HG03025 (cell line): ENCODE measurements around the gene MET.
"Not testable (repeated sequence)": the region's sequence is repeated elsewhere in the genome, so short reads cannot be mapped to it uniquely, and the experiment has no call there.

Experiments
- ATAC-seq: cut with Tn5 transposase; IDR thresholded peaks from one replicate; pipeline ENCODE4 v1.9.1; 2021; ENCODE audit warnings: mild to moderate bottlenecking, moderate library complexity; ENCODE audit not compliant: unreplicated experiment, low FRiP score

The MET gene

GRCh38 chr7:116671681-116672595 is at the start of gene MET:
Gene MET (plus strand): TSS chr7:116672196. CDS start chr7:116699085, 26,889 bp downstream.
- ATAC-seq: peak; percentile 95

GRCh38 chr7:116626886-116627285 is 45.1 kb upstream of the MET start:
- ATAC-seq: no peak

DNA sequence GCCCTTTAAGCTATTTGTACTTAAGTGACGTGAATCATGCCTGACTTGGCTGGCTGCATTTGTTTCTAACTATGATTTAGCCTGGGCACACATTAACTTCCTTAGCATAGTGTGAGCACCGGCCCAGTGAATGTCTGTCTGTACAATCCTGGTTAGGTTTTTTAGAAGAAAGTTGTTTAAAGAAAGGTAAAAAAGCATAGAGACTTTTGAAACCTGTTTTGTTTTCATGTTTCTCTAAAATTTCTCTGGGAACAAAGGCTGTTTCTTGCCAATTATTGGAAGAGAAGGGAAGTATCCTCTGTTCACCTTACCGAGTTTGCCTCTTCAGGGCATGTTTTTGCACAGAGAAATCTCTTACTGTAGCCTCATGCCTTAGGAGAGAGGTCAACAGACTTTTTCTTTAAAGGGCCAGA is 42.9 kb upstream of the MET start:
- ATAC-seq: no peak

- ATAC-seq: peak; percentile 98
Measured at GRCh38 chr7:116630357-116630756, 41.6 kb upstream of the MET start.

- peak; percentile 58 for ATAC-seq
Measured at GRCh38 chr7:116630932-116631671, 40.9 kb upstream of the MET start.

- no peak for ATAC-seq
Measured at GRCh38 chr7:116631676-116632075, 40.3 kb upstream of the MET start.

DNA sequence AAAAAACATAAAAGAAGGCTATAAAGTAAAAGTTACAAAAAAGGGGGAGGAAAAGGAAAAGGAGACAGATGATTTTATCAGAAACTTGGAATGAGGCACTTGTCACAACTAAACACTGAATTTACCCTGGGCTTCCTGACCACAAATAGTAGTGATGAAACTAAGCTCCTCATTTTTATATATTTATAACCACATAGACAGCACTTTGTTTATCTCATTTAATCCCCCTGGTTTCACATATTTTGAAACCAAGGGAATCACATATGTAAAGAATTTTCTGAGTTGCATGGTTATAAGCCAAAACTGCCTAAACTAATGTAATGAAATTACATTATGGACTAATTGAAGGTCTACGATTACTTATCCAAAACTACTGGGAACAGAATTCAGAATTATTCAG is 39.6 kb upstream of the MET start:
- ATAC-seq: no peak

DNA sequence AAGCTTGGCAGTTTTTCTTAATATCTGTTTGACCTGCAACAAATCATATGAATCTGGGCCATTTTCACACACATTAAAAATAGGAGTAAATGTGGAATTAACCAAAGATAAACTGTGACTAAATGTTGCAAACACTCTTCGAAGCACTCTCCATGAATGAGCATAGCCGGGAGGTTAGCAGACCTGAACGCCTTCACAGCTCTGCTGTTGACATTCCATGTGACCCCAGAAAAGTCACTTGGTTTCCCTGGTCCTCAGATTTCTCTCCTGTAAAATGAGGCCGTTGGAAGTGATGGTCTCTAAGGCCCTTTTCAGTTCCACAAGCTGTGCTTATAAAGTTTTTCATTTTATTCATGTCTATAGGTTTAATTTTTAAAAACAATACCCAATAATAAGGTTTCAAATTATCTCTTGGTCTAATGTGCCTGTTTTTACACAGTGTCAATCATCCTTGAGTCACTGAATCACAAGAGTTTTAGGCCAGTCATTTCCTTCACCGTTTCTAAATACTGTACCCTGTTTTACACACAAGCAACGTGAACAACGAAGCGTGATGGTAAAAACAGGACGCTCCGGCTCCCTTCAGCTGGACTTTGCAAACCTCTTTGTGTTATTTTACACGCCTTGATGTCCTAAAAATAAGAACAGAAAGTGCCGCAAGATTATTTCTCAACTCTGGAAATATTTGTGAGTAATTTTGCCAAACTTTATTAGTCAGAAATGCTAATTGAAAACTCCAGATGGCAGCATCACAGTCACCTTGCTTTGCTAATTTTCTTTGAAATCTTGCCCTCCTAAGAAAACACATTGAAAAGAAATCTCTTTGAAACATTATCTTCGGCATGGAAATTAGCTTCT is 38.6 kb upstream of the MET start:
- ATAC-seq: peak; percentile 26

DNA sequence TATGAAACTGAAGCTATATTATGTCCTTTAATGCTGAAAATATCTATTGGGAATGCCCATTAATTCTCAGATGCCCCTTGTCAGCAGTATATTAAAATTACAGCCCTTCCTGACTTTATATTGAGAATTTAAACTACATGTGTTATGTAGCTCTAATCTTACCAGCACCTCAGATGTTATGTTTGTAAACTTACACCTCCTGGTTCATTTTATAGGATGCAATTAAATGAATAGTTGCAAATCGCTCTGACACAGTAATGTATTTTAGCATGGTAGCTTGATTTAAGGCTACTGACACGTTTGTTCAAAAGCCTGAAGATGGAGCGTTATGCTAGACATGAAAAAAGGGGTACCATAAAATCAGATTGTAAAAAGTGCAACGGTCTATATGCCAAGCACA is 35.0 kb upstream of the MET start:
- no peak for ATAC-seq

DNA sequence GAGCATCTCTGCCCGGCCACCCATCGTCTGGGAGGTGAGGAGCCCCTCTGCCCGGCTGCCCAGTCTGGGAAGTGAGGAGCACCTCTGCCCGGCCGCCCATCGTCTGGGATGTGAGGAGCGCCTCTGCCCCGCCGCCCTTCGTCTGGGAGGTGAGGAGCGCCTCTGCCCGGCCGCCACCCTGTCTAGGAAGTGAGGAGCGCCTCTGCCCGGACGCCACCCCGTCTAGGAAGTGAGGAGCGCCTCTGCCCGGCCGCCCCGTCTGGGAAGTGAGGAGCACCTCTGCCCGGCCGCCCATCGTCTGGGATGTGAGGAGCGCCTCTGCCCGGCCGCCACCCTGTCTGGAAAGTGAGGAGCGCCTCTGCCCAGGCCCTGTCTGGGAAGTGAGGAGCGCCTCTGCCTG is 33.4 kb upstream of the MET start:
- ATAC-seq: not testable (repeated sequence)

GRCh38 chr7:116641551-116642153 is 30.3 kb upstream of the MET start:
- no peak for ATAC-seq

DNA sequence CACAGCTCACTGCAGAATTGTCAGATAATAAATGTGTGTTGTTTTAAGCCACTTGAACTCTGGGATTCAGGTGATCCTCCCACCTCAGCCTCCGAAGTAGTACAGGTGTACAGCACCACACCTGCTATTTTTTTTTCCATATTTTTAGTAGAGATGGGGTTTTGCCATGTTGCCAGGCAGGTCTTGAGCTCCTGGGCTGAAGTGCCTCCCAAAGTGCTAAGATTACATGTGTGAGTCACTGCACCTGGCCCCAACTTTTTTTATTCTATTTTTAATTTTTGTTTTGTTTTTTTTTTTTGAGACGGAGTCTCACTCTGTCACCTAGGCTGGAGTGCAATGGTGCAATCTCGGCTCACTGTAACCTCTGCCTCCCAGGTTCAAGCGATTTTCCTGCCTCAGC is 28.8 kb upstream of the MET start:
- ATAC-seq: not testable (repeated sequence)

DNA sequence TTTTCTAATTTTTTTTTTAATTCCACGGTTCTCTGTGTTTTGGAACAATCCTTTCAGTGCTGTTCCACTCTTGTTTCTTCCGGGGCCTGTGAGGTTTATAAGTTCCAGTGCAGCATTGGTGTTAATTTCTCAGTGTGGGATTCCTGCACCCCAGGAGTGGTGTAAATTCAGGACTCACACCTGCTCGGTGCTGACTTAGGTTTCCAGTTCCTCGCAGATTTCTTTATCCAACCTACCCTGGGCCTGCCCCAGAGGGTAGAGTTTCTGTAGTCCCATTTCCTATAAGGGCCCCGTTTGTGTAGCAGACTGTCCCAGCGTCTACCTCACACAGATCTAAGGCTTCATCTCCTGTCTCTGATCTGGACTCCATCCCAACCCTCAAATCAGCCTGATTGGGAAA is 27.4 kb upstream of the MET start:
- no peak for ATAC-seq

DNA sequence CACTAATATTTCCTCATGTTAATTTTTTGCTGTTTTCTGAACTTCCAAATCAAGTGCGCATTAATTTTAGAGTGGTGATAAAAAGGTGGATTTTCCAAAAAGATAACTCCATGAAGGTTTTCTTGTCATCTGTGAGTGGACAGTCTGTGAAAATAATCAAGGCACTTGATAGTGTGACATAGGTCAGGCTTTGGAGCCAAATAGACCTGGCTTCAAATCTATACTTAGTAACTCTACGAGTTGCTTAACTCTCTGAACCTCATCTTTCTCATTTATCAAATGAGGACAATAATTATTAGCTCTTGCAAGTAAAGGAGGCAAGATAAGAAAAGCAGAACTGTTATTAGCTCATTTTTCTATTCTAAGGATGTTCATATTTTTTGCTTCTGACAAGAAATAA is 24.7 kb upstream of the MET start:
- ATAC-seq: no peak

DNA sequence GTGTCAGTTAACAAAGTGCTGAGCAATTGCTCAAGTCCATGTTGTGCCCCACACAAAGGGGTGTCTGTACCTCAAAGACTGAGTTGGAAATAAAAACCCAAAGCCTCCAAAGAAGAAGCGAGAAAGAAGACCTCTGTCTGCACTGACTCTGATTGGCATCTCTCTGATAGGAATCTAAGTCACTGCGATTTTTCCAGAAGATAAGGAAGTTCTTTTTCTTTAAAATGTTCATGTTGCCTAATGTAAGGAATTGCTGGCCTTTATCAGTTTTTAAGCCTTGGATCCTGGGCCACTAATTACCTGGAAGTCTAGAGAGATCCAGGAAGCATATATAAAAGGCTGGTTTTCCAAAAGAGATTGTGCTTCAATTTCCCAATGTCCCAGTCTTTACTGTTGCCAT is 24.1 kb upstream of the MET start:
- ATAC-seq: no peak

- no peak for ATAC-seq
Measured at GRCh38 chr7:116650436-116650835, 21.6 kb upstream of the MET start.

DNA sequence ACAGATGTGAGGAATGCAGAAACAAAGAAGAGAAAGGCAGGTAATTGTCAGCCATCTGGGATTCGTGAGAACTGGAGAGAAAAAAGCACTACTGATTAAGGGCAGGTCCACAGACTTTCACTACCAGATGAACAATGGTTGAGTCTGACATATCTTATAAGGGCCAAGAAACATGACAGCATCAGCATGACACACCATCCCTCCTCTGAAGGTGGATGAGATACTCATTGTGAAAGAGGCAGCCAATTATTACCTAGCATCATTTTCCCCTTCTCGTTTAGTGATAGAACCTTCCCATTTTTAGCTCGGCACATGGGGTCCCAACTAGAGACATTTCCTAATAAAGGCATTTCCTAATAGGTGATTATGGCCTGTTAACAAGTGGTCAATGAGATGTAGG is 19.2 kb upstream of the MET start:
- no peak for ATAC-seq

GRCh38 chr7:116653204-116653603 is 18.8 kb upstream of the MET start:
- ATAC-seq: no peak

DNA sequence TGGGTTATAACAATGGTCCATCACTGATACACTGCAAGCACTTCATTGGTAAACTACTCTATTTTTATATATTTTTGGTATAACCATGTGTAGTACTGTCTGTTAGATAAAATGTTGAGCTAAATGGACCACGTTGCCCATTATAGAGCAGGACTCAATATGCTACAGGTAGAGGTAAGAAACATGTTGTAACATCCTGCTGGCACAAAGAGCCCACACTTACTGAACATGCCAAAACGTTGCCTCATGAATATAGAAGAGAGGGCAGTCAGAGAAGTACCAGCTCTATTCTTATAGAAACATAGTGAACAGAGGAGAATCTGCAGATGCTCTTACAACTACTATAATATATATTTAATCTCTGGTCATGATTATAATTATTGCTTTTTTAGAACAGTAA is 18.4 kb upstream of the MET start:
- ATAC-seq: no peak

DNA sequence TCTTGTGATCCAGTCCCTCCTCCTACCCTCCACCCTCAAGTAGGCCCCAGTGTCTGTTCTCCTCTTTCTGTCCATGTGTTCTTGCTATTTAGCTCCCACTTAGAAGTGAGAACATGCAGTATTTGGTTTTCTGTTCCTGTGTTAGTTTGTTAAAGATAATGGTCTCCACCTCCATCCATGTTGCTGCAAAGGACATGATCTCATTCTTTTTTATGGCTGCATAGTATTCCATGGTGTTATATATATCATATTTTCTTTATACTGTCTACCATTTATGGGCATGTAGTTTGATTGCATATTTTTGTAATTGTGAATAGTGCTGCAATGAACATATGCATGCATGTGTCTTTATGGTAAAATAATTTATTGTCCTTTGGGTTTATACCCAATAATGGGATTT is 12.7 kb upstream of the MET start:
- ATAC-seq: not testable (repeated sequence)
